GM18519 (cell line): ENCODE measurements around the gene NBPF26.
"Not testable (repeated sequence)": the region's sequence is repeated elsewhere in the genome, so short reads cannot be mapped to it uniquely, and the experiment has no call there.

ENCODE experiments used
- ATAC-seq: cut with Tn5 transposase; IDR thresholded peaks from one replicate; pipeline ENCODE4 v1.9.1; 2021; ENCODE audit warnings: mild to moderate bottlenecking, moderate library complexity; ENCODE audit not compliant: unreplicated experiment, low FRiP score

Gene NBPF26

GRCh38 chr1:120850537-120851421, 127.0 kb downstream of the NBPF26 start:
- ATAC-seq, result peak; percentile 79

DNA sequence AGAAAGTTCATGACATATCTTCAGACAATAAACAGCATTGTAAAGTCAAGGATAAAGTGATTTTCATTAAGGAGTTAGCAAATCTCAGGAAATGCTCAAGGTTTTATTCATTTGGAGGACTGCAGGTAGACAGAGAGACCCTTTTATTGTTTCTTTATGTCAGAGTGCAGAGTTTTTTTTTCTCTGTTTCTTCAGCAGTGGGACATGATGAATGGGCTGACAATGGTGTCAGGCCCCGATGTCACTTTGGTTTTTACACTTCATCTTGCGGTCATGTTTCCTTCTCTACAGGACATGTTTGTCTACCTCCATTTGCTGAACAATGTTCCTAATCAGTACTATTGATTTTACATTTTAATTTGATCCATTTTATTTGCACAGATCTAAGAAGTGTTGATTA, 134.4 kb downstream of the NBPF26 start:
- not testable (repeated sequence) for ATAC-seq

- ATAC-seq, result not testable (repeated sequence)
Observed at GRCh38 chr1:120859615-120860234, 136.0 kb downstream of the NBPF26 start.

DNA sequence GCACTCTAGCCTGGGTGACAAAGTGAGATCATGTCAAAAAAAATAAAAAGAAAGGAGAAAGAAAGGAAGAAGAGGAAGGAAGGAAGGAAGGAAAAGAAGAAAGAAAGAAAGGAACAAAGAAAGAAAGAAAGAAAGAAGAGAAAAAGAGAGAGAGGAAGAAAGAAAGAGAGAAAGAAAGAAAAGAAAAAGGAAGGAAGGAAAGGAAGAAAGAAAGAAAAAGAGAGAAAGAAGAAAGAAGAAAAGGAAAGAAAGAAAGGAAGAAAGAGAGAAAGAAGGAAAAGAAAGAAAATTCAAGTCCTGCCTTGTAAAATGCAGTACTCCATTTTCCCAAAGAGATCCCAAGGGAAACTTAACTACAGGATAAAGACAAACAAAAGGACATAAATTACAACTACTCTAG, 154.5 kb downstream of the NBPF26 start:
- ATAC-seq, result not testable (repeated sequence)

DNA sequence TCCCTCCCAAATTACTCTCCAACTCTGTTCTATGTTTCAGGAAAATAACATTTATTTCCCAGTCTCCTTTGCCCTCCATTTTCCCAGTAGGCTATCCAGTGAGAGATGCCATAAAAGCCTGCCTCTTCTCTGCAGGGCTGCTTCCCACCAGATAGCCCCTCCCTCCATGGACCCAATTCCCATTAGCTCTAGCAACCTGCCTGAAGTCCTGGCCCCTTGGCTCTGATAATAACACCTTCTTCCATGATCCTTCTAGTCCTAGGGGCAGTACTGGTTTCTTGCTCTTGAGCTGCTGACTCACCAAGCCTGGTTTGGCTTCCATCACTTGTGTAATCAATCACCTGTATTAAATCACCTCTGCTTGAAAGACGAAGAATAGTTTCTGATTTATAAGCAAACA, 156.3 kb downstream of the NBPF26 start:
- not testable (repeated sequence) for ATAC-seq

DNA sequence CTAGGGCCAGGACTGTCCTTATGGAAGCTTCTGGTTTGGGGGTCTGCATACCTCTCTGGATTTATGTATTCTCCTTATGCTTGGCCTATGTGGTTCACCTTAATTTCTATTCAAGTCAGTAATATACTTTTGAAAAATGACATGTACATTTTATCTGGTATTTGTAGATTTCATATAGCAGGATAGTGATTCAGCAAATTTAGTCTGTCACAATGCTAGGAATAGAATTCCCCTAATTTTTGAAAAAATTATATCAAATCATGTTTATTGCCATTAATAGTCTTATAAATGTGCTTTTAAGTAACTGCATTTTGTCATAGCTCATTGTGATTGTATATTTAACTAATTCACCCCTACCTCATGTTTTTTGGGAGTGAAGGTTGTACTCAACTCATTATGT, 158.2 kb downstream of the NBPF26 start:
- not testable (repeated sequence) for ATAC-seq
